Stimulated activated CD4-positive, alpha-beta T cell treated with anti-CD3 and anti-CD28 coated beads, Interleukin-4, amount 100 ng/mL, for 4 hours (primary cell): ENCODE measurements around the gene ADAMTSL3.

Experiments
- DNase-seq, 2 experiments: peaks; one replicate each; pipeline ENCODE4 v3.0.0-alpha.2; 2020

The ADAMTSL3 gene

DNA sequence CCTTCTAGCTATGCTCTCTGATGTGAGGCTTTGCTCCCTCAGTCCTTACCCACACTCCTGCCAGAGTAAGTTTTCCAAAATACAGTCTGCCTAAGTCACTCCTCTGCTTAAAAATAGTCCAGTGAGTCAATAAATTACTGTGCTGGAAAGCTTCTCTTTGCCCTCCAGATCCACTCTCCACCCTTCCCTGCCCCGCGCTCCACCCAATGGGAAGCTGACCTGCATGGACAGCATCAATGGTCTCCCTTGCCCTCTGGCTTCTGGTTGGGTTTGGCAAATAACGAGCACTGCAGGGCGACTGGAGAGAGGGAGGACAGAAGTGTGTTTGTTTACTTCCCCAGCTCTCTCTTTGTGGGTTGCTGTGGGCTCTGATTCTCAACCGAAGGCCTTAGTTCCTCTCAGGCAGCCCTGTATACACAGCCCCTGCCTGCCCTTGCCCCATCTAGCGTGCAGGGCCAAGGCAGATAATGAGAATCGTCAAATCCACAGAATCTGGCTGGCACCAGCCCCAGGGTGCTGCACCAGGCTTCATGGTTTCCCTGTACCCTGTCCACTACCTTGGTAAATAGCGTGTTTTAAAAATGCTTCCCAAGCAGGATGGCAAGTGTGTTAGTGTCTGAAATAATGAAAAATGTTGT lies 110.4 kb downstream of the ADAMTSL3 start:
- no peak for DNase-seq

DNA sequence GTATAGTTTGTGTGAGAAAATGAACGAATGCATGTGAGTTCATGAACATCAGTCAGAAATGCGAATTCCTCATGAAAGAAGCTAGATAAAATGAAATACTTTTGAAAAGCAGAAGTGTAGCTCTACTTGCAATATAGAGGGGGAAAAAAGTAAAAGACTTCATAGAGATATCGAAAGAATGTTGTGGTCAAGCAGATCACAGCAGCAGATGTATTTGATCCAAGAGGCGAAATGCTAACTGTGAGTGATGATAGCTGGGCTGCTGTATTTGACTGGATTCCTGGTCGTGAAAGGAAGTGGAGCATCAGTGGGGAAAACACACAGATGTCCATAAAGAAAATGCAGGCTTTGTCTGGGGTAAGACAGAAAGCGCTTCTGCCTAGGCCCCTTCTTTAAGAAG lies 112.4 kb downstream of the ADAMTSL3 start:
- no peak for DNase-seq

DNA sequence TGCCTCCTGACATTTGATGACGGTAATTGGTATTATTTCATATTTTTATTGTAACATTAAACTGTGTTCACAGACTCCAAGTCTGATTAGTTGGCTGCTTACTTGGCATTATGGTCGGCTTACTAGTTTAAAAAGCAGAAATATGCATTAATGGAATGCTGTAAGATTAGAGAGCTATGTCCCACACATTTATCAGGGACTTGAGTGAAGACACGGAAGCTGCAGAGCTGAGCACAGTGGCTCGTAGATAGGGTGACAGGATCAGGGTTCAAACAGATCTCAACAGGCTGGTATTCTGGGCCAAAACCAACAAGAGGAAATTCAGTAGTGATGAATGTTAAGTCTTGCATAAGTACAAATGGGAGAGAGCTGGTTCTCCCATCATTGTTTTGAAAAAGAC lies 113.8 kb downstream of the ADAMTSL3 start:
- DNase-seq, result no peak

DNA sequence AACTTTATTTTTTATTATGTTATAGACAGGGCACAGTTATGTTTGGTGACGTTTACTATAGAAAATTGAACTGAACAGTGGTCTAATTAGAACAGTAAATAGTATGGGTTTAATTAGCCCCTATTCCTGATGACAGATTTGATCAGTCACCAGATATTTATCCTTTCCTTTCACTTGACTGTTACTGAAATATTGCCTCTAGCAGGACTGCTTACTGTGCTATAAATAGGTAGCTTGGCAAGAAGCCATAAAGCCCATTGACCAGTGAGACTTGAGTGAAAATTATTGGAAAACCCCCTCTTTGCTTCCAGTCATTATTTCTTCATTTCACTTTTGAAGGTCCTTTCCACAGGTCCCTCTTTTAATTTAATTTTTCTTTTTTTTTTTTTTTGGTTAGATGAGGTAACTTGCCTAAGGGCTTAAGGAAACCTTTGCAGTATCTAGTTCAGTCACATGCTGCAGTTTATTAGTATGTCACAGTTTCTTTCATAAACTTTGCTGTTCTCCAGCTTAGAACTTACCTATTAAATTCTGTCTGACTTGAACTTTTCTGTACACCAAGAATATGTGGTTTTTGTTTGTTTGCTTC lies 115.6 kb downstream of the ADAMTSL3 start:
- no peak for DNase-seq

DNA sequence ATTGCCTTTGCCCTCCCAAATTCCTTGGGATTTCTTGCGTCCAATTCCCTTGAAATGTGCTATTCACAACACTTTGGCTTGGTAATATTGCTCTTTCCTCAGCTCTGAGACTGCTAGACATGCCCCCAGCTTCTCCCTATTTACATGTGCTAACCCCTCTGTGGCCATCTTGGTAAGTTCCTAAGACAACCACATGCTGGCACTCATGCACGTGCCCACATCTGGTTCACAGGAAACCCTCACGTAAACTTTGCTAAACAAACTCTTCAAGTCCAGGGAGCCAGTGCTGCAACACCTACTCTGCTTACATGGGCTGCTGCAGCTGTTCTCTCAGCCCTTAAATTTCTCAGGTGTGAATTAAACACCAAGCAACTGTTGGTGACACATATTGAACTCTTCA lies 121.8 kb downstream of the ADAMTSL3 start:
- DNase-seq, result no peak

DNA sequence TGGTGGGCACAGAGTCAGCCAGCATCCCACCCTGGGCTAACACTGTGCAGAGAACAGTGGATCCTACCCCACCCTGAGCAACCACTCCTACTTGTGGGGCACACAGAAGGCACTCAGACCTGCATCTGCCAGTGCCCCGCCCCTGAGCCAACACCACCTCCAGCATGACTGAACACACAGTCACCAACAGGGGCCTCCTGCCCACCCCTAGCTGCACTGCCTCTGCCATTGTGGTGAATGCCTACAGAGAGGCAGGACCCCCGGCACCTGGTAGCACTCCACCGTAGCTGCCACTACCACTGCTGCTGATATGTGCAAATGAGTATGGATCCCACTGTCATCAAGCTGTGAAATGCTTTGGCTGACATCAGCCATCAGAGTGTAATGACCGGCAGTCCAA lies 123.1 kb downstream of the ADAMTSL3 start:
- DNase-seq, result no peak

DNA sequence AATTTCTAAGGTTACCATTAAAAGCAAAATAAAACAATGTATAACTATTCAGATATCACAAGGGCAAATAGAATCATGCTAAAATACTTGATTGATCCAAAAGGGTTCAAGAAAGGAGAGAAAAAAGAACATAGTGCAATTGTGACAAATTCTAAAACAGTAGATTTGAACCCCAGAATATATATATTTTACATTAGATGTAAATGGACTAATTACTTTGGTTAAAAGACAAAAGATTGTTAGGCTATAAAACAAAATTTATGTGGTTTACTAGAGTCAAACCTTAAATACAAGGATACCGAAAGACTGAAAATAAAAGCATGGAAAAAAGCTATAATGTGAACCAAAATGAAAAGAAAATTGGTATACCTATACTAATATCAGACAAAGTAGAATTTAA lies 129.3 kb downstream of the ADAMTSL3 start:
- DNase-seq, result no peak

DNA sequence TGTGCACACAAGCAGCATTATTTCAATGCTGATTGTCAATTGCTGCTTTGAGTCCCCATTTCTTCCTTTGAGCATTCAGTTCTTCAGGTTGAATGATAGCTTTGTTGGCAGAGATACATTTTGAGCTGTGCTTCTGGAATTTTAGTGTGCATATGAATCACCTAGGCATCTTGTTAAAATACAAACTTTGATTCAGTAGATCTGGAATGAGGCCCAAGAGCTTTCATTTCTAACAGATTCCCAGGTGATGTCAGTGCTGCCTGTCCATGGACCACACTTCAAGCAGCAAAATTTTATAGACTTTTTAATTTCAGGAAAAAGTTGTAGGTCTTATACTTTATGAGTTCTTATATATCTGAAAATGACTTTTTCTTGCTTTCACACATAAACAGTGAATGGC lies 131.1 kb downstream of the ADAMTSL3 start:
- no peak for DNase-seq

DNA sequence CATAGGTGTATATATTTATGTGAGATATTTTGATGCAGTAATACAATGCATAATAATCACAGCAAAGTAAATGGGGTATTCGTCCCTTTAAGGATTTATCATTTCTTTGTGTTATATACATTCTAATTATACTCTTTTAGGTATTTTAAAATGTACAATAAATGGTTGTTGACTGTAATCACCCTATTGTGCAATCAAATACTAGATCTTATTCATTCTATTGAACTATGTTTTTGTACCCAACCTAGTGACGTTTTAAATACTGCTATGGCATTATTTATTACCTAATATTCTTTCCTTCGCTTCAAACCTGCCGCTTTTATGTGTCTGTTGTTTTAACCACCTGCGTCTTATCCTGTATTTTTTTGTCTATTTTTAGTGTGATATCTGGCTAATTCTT lies 132.4 kb downstream of the ADAMTSL3 start:
- no peak for DNase-seq

DNA sequence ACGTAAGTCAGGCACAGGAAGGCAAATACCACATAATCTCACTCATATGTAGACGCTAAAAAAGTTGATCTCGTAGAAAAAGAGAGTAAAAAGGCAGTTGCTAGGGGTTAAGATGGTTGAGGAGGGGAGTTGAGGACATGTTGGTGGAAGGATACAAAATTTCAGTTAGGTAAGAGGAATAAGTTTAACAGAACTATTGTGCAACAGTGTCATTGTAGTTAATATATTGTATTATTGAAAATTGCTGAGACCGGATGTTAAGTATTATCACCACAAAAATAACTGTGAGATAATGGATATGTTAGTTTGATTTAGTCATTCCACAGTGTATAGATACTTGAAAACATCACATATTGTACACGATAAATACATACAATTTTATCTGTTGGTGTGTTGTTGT lies 139.1 kb downstream of the ADAMTSL3 start:
- DNase-seq, result no peak

DNA sequence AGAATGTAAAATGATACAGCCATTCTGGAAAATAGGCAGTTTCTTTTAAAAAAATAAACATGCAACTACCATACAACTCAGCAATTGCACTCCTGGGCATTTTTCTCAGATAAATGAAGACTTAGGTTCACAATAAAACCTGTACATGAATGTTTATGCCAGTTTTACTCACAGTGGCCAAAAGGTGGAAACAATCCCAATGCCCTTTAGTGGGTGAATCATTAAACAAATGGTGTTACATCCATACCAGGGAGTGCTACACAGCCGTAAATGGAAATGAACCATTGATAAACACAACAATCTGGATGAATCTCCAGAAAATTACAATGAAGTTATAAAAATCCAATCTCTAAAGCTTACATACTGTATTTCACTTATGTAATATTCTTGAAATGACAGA lies 140.3 kb downstream of the ADAMTSL3 start:
- DNase-seq, result no peak

DNA sequence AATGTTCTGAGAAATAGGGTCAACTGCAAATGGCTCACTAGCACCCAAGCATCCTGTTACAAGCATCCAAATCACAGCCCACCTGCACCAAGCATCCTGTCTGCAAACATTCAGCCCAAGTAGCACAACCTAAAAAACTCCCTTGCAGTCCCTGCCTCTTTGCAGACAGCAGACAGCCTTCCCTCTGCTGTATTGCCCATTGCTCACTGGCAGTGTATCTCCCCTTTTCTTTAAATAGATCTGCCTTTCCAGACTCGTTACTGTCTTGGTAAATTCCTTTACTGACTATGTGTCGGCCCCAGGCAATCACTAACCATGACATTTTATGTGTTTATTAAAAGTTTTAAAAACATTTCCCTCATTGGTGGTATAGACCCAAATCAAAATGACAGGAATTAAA lies 155.4 kb downstream of the ADAMTSL3 start:
- no peak for DNase-seq

DNA sequence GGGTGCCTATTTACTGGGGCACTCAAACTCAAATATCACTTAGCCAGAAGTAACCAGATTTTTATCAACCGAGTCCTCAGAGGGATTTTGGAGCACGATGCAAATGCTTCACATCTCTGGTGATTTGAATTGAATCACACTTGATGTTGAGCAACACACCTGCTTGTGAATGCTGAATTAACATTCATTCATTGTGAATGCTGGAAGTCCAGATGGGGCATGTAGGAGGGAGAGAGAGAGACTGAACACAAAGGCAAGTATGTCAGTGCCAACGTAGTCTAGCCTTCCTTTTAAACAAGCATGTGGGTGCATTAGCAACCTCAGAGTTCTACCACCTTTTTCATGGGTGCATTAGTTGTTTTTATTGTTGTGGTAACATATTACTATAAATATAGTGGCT lies 156.2 kb downstream of the ADAMTSL3 start:
- no peak for DNase-seq

DNA sequence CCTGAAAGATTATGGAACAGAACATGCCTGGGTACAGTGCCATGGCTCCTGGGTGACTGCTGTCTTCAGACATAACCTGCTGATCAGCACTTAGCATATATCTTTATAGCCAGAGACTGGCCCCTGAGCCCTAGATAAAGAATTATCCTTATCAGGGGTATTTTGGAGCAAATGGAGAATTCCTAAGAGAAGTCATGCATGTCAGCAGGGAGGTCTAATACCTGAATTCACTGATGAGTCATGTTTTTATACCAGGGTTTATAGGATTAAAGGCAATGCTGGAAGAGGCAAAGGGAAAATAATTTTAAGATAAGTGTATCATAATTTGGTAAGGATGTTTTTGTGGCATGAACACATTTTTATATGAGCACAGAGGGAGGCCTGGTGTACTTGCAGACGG lies 159.8 kb downstream of the ADAMTSL3 start:
- DNase-seq, result no peak

DNA sequence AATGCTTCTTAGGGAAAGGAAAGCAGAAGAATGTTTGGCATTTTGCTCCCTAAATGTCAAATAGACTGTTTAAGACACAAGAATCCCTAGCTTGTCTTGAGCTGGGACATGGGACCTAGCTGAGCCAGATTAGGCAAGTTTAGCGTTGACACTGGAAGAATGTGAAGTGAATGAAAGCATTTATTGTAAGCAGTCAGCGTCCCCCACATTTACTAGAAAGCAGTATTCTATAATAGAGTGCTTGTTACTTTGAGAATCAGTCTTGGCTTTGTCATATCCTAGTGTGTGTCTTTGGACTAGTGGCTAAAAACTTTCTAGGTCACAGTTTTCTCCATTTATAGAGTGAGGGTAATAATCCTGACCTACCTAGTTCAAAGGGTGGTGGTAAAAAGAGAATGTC lies 161.6 kb downstream of the ADAMTSL3 start:
- DNase-seq, result no peak

DNA sequence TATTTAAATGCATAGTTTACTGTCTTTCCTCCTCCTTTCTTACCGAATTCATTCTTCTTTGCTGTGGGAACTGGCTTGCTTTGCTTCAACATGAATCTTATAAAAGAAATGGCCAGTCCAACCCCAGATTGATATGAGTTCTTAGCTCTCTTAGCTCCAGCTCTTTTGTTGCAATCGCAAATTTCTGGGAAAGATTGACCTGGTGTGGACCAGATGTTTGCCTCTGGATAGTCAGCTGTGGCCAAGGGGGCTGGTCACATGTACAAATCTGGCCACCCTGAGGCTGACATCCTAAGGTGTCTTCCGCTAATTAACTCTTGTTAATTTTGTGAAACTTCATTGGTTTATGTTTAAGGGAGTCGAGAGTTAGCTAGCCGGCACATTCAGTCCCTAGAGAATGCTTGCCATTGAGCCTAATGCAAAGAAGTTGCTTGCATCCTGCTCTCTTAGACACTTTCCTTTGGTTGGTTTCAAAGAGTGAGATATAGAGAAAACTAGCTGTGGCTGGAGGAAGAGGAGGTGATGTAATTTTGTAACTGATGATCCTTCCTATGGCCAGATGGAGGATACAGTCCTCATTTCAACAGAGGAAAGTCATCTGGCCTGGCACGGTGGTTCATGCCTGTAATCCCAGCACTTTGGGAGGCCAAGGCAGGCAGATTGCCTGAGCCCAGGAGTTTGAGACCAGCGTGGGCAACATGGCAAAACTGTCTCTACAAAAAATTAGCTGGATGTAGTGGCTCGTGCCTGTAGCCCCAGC lies 162.4 kb downstream of the ADAMTSL3 start:
- no peak for DNase-seq

DNA sequence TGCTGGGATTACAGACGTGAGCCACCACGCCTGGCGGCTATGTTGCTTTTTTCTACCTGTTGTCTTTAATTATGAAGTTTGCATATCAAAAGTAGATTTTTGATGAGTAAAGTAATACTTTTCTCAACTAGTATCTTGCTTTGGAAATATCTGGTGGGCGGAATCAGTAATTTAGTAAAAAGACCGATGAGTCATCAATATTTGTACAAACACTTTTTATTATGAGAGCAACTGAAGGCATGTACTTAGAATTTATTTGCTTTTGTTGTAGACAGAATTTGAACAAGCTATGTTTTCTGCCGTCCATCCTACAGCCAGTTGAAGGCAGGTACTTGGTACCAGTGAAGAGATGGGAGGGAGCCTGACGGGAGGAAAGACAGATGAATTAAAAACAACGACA lies 164.7 kb downstream of the ADAMTSL3 start:
- no peak for DNase-seq

DNA sequence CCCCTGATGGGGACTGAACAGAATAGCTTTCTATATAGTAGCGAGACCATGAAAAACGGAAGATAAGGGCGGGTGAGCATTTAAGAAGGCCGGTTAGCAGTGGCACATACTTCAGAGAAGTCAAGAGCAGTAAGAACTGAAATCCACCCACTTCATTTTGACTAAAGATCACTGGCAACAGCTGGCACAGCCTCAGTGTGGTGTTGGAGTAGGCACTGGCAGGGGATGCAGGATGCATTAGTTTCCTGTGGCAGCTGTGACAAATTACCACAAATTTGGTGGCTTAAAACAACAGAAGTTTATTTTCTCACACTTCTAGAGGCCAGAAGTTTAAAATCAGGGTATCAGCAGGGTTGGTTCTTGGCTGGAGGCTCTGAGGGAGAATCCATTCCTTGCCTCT lies 176.5 kb downstream of the ADAMTSL3 start:
- no peak for DNase-seq

DNA sequence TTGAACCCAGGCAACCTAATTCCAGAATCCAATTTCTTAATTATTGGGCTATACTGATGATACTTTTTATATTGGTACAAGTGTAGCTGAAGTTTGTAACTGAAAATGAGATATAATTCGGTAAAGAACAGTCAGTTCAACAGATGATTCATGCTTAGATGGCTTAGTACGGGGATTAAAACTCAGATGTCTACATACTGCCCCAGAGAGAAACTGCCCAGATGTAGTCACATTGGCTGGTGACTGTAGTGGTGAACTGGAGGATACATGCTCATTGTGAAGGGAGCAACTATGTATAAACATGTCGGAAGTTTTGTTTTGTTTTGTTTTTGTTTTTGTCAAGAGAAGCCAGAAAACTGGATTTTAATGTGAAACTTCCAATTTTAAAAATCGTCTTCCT lies 179.6 kb downstream of the ADAMTSL3 start:
- DNase-seq, result no peak

DNA sequence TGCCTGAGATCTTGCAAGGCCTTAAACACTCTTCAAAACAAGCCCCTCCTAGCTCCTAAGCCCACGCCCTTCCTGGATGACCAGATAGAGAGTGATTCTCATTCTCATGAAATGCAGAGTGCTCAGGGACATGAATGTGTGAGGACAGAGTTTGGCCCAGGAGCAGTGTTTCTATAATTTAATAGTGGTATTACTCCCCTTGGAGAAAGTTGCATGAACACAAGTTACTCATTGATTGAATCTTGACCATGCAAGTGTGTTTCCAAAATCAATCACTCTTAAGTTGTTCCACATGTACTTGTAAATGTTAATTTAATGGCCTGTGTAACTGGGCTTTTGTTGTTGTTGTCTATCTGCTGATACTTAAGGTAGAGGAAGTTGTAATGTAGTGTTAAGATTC lies 181.6 kb downstream of the ADAMTSL3 start:
- no peak for DNase-seq

DNA sequence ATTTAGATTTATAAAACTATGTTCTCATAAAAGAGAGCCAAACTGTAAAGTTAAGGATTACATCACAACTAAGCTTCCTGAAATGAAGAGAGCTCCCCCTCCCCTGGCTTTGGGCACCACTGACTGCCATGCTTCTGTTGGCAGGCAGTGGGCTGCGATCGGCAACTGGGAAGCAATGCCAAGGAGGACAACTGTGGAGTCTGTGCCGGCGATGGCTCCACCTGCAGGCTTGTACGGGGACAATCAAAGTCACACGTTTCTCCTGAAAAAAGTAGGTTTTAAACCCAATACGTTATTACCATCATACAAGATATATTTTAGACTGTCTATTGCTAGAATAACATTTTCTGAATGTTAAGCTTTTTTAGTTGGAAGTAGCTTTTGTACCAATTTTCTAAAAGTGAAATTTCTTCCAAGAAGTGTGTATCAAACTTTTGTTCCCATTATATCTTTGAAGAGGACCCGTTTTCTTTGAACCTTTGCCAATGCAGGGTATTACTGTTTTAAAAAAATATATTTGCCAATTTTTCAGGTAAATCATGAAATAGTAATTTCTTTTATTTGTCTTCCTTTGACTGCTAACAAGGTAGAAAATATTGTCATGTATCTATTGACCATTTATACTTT lies 184.1 kb downstream of the ADAMTSL3 start:
- DNase-seq, result no peak

DNA sequence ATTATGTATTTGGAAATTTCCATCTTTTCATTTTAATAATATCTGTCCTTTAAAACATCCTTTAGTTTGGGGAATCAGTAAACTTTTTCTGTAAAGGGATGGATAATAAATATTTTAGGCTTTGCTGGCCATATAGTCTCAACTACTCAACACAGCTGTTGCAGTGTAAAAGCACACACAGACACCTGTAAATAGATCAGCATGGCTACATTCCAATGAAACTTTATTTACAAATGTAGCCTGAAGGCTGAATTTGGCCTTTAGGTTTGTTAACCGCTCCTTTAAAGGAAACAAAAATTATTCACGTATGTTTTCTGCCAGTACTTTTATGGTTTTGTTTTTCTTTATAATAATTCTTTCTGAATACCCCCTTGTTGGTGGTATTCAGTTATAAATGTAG lies 184.8 kb downstream of the ADAMTSL3 start:
- DNase-seq, result no peak

DNA sequence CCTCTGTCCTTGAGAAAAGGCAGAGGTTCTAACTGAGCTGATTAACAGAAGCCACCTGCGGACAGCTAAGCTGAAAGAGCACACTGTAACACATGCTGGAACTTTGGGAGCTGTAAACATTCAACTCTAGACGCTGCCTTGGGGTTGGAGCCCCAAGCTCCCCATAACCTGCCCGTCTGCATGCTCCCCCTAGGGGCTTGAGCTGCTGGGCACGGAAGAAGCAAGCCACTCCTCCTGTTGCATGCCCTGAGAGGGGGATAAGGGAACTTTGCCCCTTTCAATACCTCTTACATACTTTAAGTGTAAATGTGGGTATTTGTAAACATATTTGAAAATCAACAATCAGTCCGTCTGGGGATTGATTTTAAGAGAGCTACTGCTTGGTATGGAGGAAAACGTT lies 188.4 kb downstream of the ADAMTSL3 start:
- DNase-seq, result no peak

DNA sequence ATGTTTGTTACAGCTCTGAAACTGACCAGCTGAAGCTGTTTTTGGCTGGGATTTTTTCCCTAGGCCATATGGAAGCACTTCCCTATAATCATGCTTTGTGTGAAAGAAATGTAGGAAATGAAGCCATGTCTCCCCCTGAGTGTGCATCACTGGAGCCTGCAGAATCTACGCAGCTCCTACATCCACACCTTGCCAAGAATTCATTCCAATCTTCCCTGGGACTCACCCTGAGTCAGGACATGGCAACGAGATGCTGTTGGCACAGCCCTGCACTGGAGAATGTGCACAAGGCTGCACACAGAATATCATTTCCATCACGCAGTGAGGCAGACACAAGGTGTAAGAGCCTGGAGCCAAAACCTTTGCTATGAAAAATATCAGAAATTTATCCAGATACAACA lies 189.5 kb downstream of the ADAMTSL3 start:
- no peak for DNase-seq
